Liver (tissue), 9 donors: ENCODE measurements around the gene TIMD4. TPM values are rescaled to one million over a fixed set of nuclear protein-coding genes. Genes with fewer than 3 reads are reported as not detected.

Source experiments
- DNase-seq: peaks from one replicate; pipeline ENCODE4 v3.0.0-alpha.2; 2017; ENCODE audit warnings: low spot score
- H3K27ac ChIP-seq, 2 donors: one replicate each; pipeline ENCODE4 v1.7.0; 2013; ENCODE audit warnings: inconsistent platforms in 2 of 2, low read length in 2 of 2, control low read depth in 1 of 2, low read depth in 1 of 2, mild to moderate bottlenecking in 1 of 2
- H3K27me3 ChIP-seq, 4 donors: one replicate each; pipeline versions ENCODE4 v1.6.1 to v1.7.0; 2013; ENCODE audit warnings: low read length in 3 of 4, inconsistent platforms in 1 of 4, mild to moderate bottlenecking in 1 of 4, moderate library complexity in 1 of 4; ENCODE audit not compliant: control insufficient read depth in 4 of 4, insufficient read depth in 4 of 4
- H3K36me3 ChIP-seq, 4 donors: one replicate each; pipeline versions ENCODE4 v1.6.1 to v1.7.0; 2013; ENCODE audit warnings: low read length in 3 of 4, mild to moderate bottlenecking in 3 of 4, low read depth in 1 of 4, moderate library complexity in 1 of 4; ENCODE audit not compliant: control insufficient read depth in 4 of 4, insufficient read depth in 3 of 4
- H3K4me1 ChIP-seq, 4 donors: one replicate each; pipeline versions ENCODE4 v1.6.1 to v1.7.0; 2013; ENCODE audit warnings: low read length in 3 of 4, mild to moderate bottlenecking in 3 of 4, moderate library complexity in 1 of 4; ENCODE audit not compliant: control insufficient read depth in 4 of 4, insufficient read depth in 4 of 4
- H3K4me3 ChIP-seq, 3 donors: one replicate each; pipeline versions ENCODE4 v1.6.1 to v1.7.0; 2013; ENCODE audit warnings: low read length in 3 of 3, control low read depth in 1 of 3, low read depth in 1 of 3, mild to moderate bottlenecking in 1 of 3
- H3K9ac ChIP-seq, 2 donors: one replicate each; pipeline ENCODE4 v1.7.0; 2013; ENCODE audit warnings: low read length in 2 of 2, mild to moderate bottlenecking in 2 of 2, moderate library complexity in 2 of 2, control low read depth in 1 of 2, low read depth in 1 of 2
- H3K9me3 ChIP-seq, 4 donors: one replicate each; pipeline versions ENCODE4 v1.6.1 to v1.7.0; 2013; ENCODE audit warnings: low read length in 3 of 4; ENCODE audit not compliant: control insufficient read depth in 4 of 4
- CTCF ChIP-seq: fragments of 150-350 bp; IDR thresholded peaks from 2 replicates; pipeline ENCODE4 v1.5.1; 2017; ENCODE audit warnings: improper control_type of control experiment, low read depth, low read length; ENCODE audit not compliant: missing input control
- EGR1 ChIP-seq, 2 donors: IDR thresholded peaks; 2 replicates each; pipeline ENCODE4 v1.6.1; 2016 to 2018; ENCODE audit warnings: antibody characterized with exemption in 2 of 2, low read depth in 2 of 2
- FOXA1 ChIP-seq: IDR thresholded peaks from 2 replicates; pipeline ENCODE4 v1.6.1; 2016; ENCODE audit warnings: antibody characterized with exemption
- FOXA2 ChIP-seq: IDR thresholded peaks from 2 replicates; pipeline ENCODE4 v1.6.1; 2016; ENCODE audit warnings: antibody characterized with exemption
- GABPA ChIP-seq, 2 donors: IDR thresholded peaks in 1 of 2; conservative IDR thresholded peaks in 1 of 2; 2 replicates each; pipeline ENCODE4 v1.6.1; 2016; ENCODE audit warnings: antibody characterized with exemption in 2 of 2, mild to moderate bottlenecking in 1 of 2, moderate library complexity in 1 of 2
- HNF4A ChIP-seq, 2 donors: conservative IDR thresholded peaks; 2 replicates each; pipeline ENCODE4 v1.6.1; 2016; ENCODE audit warnings: antibody characterized with exemption in 2 of 2, mild to moderate bottlenecking in 2 of 2
- JUND ChIP-seq, 2 donors: IDR thresholded peaks; 2 replicates each; pipeline ENCODE4 v1.6.1; 2016; ENCODE audit warnings: antibody characterized with exemption in 2 of 2
- NR2F2 ChIP-seq: IDR thresholded peaks from 2 replicates; pipeline ENCODE4 v1.6.1; 2016; ENCODE audit warnings: antibody characterized with exemption
- RAD21 ChIP-seq, 2 donors: IDR thresholded peaks; 2 replicates each; pipeline ENCODE4 v1.6.1; 2016; ENCODE audit warnings: antibody characterized with exemption in 2 of 2, mild to moderate bottlenecking in 2 of 2
- RXRA ChIP-seq, 2 donors: IDR thresholded peaks; 2 replicates each; pipeline ENCODE4 v1.6.1; 2017 to 2018; ENCODE audit warnings: antibody characterized with exemption in 2 of 2, mild to moderate bottlenecking in 1 of 2
- SP1 ChIP-seq: IDR thresholded peaks from 2 replicates; pipeline ENCODE4 v1.6.1; 2018; ENCODE audit warnings: antibody characterized with exemption, mild to moderate bottlenecking
- TAF1 ChIP-seq: conservative IDR thresholded peaks from 2 replicates; pipeline ENCODE4 v1.6.1; 2016; ENCODE audit warnings: antibody characterized with exemption, mild to moderate bottlenecking
- ZBTB33 ChIP-seq: IDR thresholded peaks from 2 replicates; pipeline ENCODE4 v1.6.1; 2016; ENCODE audit warnings: antibody characterized with exemption
- WGBS: extraction: QIAGEN DNeasy Blood & Tissue Kit; methylation state at CpG from one replicate; pipeline ENCODE4 v1.1.7; 2013; 5-methylcytosine and 5-hydroxymethylcytosine counted together
- polyA plus RNA-seq, 2 donors: library from polyadenylated mRNA; stranded (reverse) in 1 of 2; unstranded in 1 of 2; fragments of 200-250 nt in 1 of 2; fragments of >200 nt in 1 of 2; fragmentation: Nextera tagmentation in 1 of 2; extraction: Ambion mirVana in 1 of 2; gene quantifications; one replicate each; pipeline versions ENCODE4 v1.2.1 to v1.2.3, GENCODE V29; 2013 to 2015
- total RNA-seq, 2 donors: library from RNA; depleted of rRNA; stranded (reverse); fragments of >200 nt; gene quantifications; one replicate each; pipeline ENCODE4 v1.2.3, GENCODE V29; 2014
- TF ChIP-seq, protein P1 (sequence below): IDR thresholded peaks from 2 replicates; pipeline ENCODE4 v1.6.1; 2016; ENCODE audit warnings: antibody characterized with exemption
- TF ChIP-seq, protein P2 (sequence below): IDR thresholded peaks from 2 replicates; pipeline ENCODE4 v1.6.1; 2016; ENCODE audit warnings: antibody characterized with exemption, mild to moderate bottlenecking
- TF ChIP-seq, protein P3 (sequence below): IDR thresholded peaks from 2 replicates; pipeline ENCODE4 v1.6.1; 2016; ENCODE audit warnings: antibody characterized with exemption
- donor health status: healthy.
- donor health status: healthy.
- donor health status: healthy.
- donor health status: healthy.
- donor health status: healthy.

Gene TIMD4
- total and polyA plus RNA-seq, 4 donors, result 3.0 to 38.8 (median 8.6) TPM

- H3K4me3 ChIP-seq, result no peak overlapping the region
- no peaks in the 10 kb centered on the region for H3K9me3 ChIP-seq
- no peak overlapping the region for H3K9ac ChIP-seq
- H3K4me1 ChIP-seq, result no peaks in the 10 kb centered on the region
- 73% methylated on average over 3 of the region's 3 CpGs for WGBS
- TF ChIP-seq GABPA (IDR thresholded peaks at IDR 0.05 in 1 of 2, conservative IDR thresholded peaks at IDR 0.05 in 1 of 2) (no peak), CTCF (no peak), FOXA2 (no peak), NR2F2 (no peak), ZBTB33 (no peak), JUND (IDR thresholded peaks at IDR 0.05) (no peak), FOXA1 (no peak), HNF4A (conservative IDR thresholded peaks at IDR 0.05) (no peak), RXRA (IDR thresholded peaks at IDR 0.05) (no peak), EGR1 (IDR thresholded peaks at IDR 0.05; ENCODE audit: low read depth in 2 of 2) (no peak), RAD21 (IDR thresholded peaks at IDR 0.05) (no peak), SP1 (no peak)
- TF ChIP-seq, protein P1, sequence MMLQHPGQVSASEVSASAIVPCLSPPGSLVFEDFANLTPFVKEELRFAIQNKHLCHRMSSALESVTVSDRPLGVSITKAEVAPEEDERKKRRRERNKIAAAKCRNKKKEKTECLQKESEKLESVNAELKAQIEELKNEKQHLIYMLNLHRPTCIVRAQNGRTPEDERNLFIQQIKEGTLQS, result no peak
- TF ChIP-seq, protein P2, sequence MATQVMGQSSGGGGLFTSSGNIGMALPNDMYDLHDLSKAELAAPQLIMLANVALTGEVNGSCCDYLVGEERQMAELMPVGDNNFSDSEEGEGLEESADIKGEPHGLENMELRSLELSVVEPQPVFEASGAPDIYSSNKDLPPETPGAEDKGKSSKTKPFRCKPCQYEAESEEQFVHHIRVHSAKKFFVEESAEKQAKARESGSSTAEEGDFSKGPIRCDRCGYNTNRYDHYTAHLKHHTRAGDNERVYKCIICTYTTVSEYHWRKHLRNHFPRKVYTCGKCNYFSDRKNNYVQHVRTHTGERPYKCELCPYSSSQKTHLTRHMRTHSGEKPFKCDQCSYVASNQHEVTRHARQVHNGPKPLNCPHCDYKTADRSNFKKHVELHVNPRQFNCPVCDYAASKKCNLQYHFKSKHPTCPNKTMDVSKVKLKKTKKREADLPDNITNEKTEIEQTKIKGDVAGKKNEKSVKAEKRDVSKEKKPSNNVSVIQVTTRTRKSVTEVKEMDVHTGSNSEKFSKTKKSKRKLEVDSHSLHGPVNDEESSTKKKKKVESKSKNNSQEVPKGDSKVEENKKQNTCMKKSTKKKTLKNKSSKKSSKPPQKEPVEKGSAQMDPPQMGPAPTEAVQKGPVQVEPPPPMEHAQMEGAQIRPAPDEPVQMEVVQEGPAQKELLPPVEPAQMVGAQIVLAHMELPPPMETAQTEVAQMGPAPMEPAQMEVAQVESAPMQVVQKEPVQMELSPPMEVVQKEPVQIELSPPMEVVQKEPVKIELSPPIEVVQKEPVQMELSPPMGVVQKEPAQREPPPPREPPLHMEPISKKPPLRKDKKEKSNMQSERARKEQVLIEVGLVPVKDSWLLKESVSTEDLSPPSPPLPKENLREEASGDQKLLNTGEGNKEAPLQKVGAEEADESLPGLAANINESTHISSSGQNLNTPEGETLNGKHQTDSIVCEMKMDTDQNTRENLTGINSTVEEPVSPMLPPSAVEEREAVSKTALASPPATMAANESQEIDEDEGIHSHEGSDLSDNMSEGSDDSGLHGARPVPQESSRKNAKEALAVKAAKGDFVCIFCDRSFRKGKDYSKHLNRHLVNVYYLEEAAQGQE, result no peak
- TF ChIP-seq, protein P3, sequence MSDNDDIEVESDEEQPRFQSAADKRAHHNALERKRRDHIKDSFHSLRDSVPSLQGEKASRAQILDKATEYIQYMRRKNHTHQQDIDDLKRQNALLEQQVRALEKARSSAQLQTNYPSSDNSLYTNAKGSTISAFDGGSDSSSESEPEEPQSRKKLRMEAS, result no peak
- H3K27me3 ChIP-seq, result peaks cover 0 to 6% (median 0%) of the 10 kb centered on the region in 4 donors
- H3K36me3 ChIP-seq, result no peaks in the 10 kb centered on the region
- DNase-seq, result no peak
- no peak overlapping the region for H3K27ac ChIP-seq
Measured at GRCh38 chr5:156950716-156951115, 12.3 kb downstream of the TIMD4 start.

- Histone ChIP-seq H3K4me1 (no peaks in the 10 kb centered on the region), H3K27me3 (peaks cover 0 to 6% (median 0%) of the 10 kb centered on the region in 4 donors), H3K27ac (no peak overlapping the region), H3K36me3 (no peaks in the 10 kb centered on the region), H3K9ac (no peak overlapping the region), H3K9me3 (no peaks in the 10 kb centered on the region), H3K4me3 (no peak overlapping the region)
- DNase-seq, result no peak
- no peak for TF ChIP-seq TAF1
- TF ChIP-seq, protein P1, result no peak
- TF ChIP-seq, protein P3, result no peak
- no peak for TF ChIP-seq FOXA2
- no peak for TF ChIP-seq CTCF
- no peak for TF ChIP-seq HNF4A (conservative IDR thresholded peaks at IDR 0.05)
Measured at GRCh38 chr5:156949424-156949823, 13.6 kb downstream of the TIMD4 start.
